ENCODE data around the gene TIMM23B.
"Not testable (repeated sequence)": the region's sequence is repeated elsewhere in the genome, so short reads cannot be mapped to it uniquely, and the experiment has no call there.

The TIMM23B gene

GRCh38 chr10:49977756-49978155, 35.9 kb downstream of the TIMM23B start:
- not testable (repeated sequence) for DNase-seq (ENCODE audit: low read depth, low spot score)

GRCh38 chr10:49987207-49987606, 45.4 kb downstream of the TIMM23B start:
- DNase-seq (ENCODE audit: low read depth, low spot score), result not testable (repeated sequence)

DNA sequence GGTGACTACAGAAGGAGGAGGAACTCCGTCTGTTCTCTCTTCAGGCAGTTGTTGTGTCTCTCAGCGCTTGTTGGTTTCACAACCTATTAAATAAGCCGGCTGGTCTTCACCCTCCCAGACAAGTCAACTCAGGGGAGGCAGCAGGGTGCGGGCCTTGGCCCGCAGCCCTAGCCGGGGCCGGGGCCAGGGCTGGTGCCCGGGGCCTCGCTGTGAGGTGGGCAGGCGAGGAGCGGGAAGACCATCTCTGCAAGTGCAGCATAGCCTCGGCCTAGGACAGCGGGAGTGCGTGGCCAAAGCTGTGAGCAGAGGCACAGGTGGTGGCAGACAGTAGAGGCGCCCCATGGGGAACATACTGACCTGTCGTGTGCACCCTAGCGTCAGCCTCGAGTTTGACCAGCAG, 46.5 kb downstream of the TIMM23B start, which contains the start of gene AGAP6:
Gene AGAP6 (plus strand): TSS at position 31 of the 400 bp plus-strand sequence. CDS start 310 bp downstream, at position 341.
- not testable (repeated sequence) for DNase-seq (ENCODE audit: low read depth, low spot score)

- not testable (repeated sequence) for DNase-seq (ENCODE audit: low read depth, low spot score)
Measured at GRCh38 chr10:49995321-49995720, 53.5 kb downstream of the TIMM23B start.

DNA sequence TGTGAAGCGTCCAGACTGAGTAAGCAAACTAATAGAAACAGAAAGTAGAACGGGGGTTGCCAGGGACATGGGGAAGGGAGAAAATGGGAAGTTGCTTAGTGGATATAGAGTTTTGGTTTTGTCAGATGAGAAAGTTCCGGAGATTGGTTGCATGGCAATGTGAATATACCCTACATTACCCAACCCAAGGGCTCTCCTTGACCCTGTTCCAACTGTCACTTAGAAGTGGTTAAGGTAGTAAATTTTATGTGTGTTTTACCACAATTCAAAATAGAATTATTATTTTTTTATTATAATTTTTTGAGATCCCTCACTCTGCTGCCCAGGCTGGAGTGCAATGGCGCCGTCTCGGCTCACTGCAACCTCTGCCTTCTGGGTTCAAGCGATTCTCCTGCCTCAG, 72.2 kb downstream of the TIMM23B start:
- DNase-seq (ENCODE audit: low read depth, low spot score), result not testable (repeated sequence)

- not testable (repeated sequence) for DNase-seq (ENCODE audit: low read depth, low spot score)
Measured at GRCh38 chr10:50015596-50016220, 73.9 kb downstream of the TIMM23B start.

- DNase-seq (ENCODE audit: low read depth, low spot score), result not testable (repeated sequence)
Measured at GRCh38 chr10:50016926-50017325, 75.1 kb downstream of the TIMM23B start.

GRCh38 chr10:50017646-50018045, 75.8 kb downstream of the TIMM23B start:
- not testable (repeated sequence) for DNase-seq (ENCODE audit: low read depth, low spot score)

- DNase-seq (ENCODE audit: low read depth, low spot score), result not testable (repeated sequence)
Measured at GRCh38 chr10:50019279-50019678, 77.4 kb downstream of the TIMM23B start.

- DNase-seq (ENCODE audit: low read depth, low spot score), result not testable (repeated sequence)
Measured at GRCh38 chr10:50020451-50021024, 78.7 kb downstream of the TIMM23B start.

DNA sequence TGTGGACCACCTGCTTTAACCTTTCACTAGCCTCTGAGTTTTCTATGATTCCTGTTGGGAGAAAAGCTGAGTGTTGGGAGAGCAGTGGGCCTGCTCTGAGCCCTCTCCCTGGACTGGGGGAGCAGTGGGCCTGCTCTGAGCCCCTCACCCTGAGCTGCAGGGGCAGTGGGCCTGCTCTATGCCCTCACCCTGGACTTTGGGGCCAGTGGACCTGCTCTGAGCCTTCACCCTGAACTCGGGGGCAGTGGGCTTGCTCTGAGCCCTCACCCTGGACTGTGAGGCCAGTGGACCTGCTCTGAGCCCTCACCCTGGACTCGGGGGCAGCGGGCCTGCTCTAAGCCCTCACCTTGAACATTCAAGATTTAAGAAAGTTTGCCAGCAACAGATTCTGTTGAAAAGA, 79.8 kb downstream of the TIMM23B start:
- no peak for DNase-seq (ENCODE audit: low read depth, low spot score)
